B cell (primary cell): ENCODE results near the gene MEG3. TPM values are rescaled to one million over a fixed set of nuclear protein-coding genes. Genes with fewer than 3 reads are reported as not detected.

Source experiments
- ATAC-seq: fragments of 200-7000 bp; cut with Tn5 transposase; one replicate; pipeline ENCODE4 v1.10.0; 2021; ENCODE audit warnings: low read depth, mild to moderate bottlenecking, moderate number of reproducible peaks, moderate library complexity
- CTCF ChIA-PET: fragments of 350-600 bp; sonication (Branson Sonifier 250); formaldehyde crosslinking; loops from one replicate; lab custom pipeline; 2021; ENCODE audit warnings: antibody characterized with exemption, inconsistent platforms; lab: Charles Lee
- POLR2A ChIA-PET: fragments of 350-600 bp; sonication (Branson Sonifier 250); formaldehyde crosslinking; loops from one replicate; lab custom pipeline; 2021; ENCODE audit warnings: antibody characterized with exemption; lab: Charles Lee
- DNase-seq: peaks from one replicate; pipeline ENCODE4 v3.0.0; 2013
- H2AFZ ChIP-seq: 2 replicates; pipeline ENCODE4 v1.6.1; 2012; ENCODE audit warnings: mild to moderate bottlenecking, low read depth, low read length; ENCODE audit not compliant: insufficient read depth, poor library complexity, severe bottlenecking
- H3K27ac ChIP-seq, 2 donors: 1 replicate in 1 of 2; 2 replicates in 1 of 2; pipeline ENCODE4 v1.5.1; 2012 to 2013; ENCODE audit warnings: low read length in 2 of 2, mild to moderate bottlenecking in 2 of 2, moderate library complexity in 1 of 2
- H3K27me3 ChIP-seq, 4 experiments: fragments of 200-600 bp in 1 of 4; sonication (generic) in 1 of 4; replicated peaks in 1 of 4; 1 replicate in 2 of 4; 2 replicates in 2 of 4; pipeline versions ENCODE4 v1.6.1 to v1.7.0; 2013 to 2016; ENCODE audit warnings: low read length in 3 of 4, mild to moderate bottlenecking in 2 of 4, mixed read lengths in 1 of 4, moderate library complexity in 1 of 4; ENCODE audit not compliant: insufficient read depth in 4 of 4, control insufficient read depth in 3 of 4; ENCODE audit errors: control extremely low read depth in 1 of 4
- H3K36me3 ChIP-seq, 2 experiments: replicated peaks in 1 of 2; 1 replicate in 1 of 2; 2 replicates in 1 of 2; pipeline versions ENCODE4 v1.6.1 to v1.7.1; 2013; ENCODE audit warnings: low read length in 1 of 2; ENCODE audit not compliant: insufficient read depth in 2 of 2, control insufficient read depth in 1 of 2; ENCODE audit errors: control extremely low read depth in 1 of 2, extremely low read depth in 1 of 2
- H3K4me1 ChIP-seq, 2 donors: fragments of 200-600 bp in 1 of 2; sonication (generic) in 1 of 2; 1 replicate in 1 of 2; 2 replicates in 1 of 2; pipeline versions ENCODE4 v1.5.1 to v1.6.1; 2013 to 2017; ENCODE audit warnings: low read length in 2 of 2; ENCODE audit not compliant: control insufficient read depth in 2 of 2, insufficient read depth in 2 of 2
- H3K4me2 ChIP-seq: replicated peaks from 2 replicates; pipeline ENCODE3; 2012; ENCODE audit warnings: mild to moderate bottlenecking, low read depth, low read length; ENCODE audit not compliant: poor library complexity, severe bottlenecking
- H3K4me3 ChIP-seq, 5 experiments: fragments of 200-600 bp in 1 of 5; sonication (generic) in 1 of 5; 1 replicate in 3 of 5; 2 replicates in 2 of 5; pipeline versions ENCODE4 v1.5.1 to v1.7.0; 2011 to 2016; ENCODE audit warnings: low read length in 4 of 5, mild to moderate bottlenecking in 4 of 5, low read depth in 2 of 5, control low read depth in 1 of 5, moderate library complexity in 1 of 5; ENCODE audit not compliant: insufficient read depth in 1 of 5; ENCODE audit errors: control extremely low read depth in 1 of 5, extremely low read depth in 1 of 5
- H3K79me2 ChIP-seq: fragments of 200-600 bp; sonication (generic); one replicate; pipeline ENCODE4 v1.6.0; 2016; ENCODE audit warnings: low read length; ENCODE audit not compliant: control insufficient read depth, insufficient read depth
- H3K9ac ChIP-seq: fragments of 200-600 bp; sonication (generic); 2 replicates; pipeline ENCODE4 v1.6.1; 2017; ENCODE audit warnings: mild to moderate bottlenecking, low read length, moderate library complexity
- H3K9me3 ChIP-seq, 3 donors: one replicate each; pipeline versions ENCODE4 v1.6.1 to v1.7.1; 2013; ENCODE audit warnings: low read length in 2 of 3; ENCODE audit not compliant: control insufficient read depth in 2 of 3, insufficient read depth in 1 of 3; ENCODE audit errors: control extremely low read depth in 1 of 3
- H4K20me1 ChIP-seq: 2 replicates; pipeline ENCODE4 v1.6.0; 2012; ENCODE audit warnings: mild to moderate bottlenecking, low read length; ENCODE audit not compliant: insufficient read depth, control insufficient read depth, poor library complexity, severe bottlenecking
- H3K27ac Mint-ChIP-seq: one replicate; pipeline ENCODE4 v1.8.0; 2021; ENCODE audit warnings: mixed read lengths
- H3K27me3 Mint-ChIP-seq: one replicate; pipeline ENCODE4 v1.8.0; 2021; ENCODE audit warnings: mixed read lengths
- H3K4me1 Mint-ChIP-seq: one replicate; pipeline ENCODE4 v1.8.0; 2021; ENCODE audit warnings: mixed read lengths
- H3K4me3 Mint-ChIP-seq: one replicate; pipeline ENCODE4 v1.8.0; 2021; ENCODE audit warnings: mixed read lengths
- H3K9me3 Mint-ChIP-seq: one replicate; pipeline ENCODE4 v1.8.0; 2022; ENCODE audit warnings: mixed read lengths; ENCODE audit not compliant: insufficient read depth
- EZH2 ChIP-seq: IDR thresholded peaks from 2 replicates; pipeline ENCODE4 v1.6.1; 2012; ENCODE audit warnings: borderline replicate concordance, low read depth, mild to moderate bottlenecking, moderate library complexity, low read length; ENCODE audit not compliant: insufficient read depth, poor library complexity, severe bottlenecking
- WGBS: methylation state at CpG from one replicate; pipeline ENCODE4 v1.1.5; 2013; ENCODE audit warnings: missing lambda C conversion rate; ENCODE audit not compliant: insufficient coverage; 5-methylcytosine and 5-hydroxymethylcytosine counted together
- intact Hi-C: fragments of 100-400 bp; cut with micrococcal nuclease; formaldehyde crosslinking; loops from one replicate; pipeline ENCODE4 v1.10.0; 2022
- polyA plus RNA-seq: library from polyadenylated mRNA; depleted of rRNA; stranded (reverse); fragments of >200 nt; gene quantifications from 2 replicates; pipeline ENCODE4 v1.2.3, GENCODE V29; 2012
- total RNA-seq, 2 donors: library from RNA; stranded (reverse); fragments of 120-200 nt in 1 of 2; gene quantifications; 1 replicate in 1 of 2; 2 replicates in 1 of 2; pipeline versions ENCODE4 v1.2.3 to v1.2.4, GENCODE V29; 2013 to 2022
- TF ChIP-seq, protein P1 (sequence below): fragments of 200-600 bp; IDR thresholded peaks from one replicate; pipeline ENCODE4 v1.8.0; 2022; ENCODE audit warnings: antibody characterized with exemption, mild to moderate bottlenecking

Gene MEG3
- total and polyA plus RNA-seq, 2 donors (not counting 1 experiment from before 2014, with no cell fraction given) = 0.13 TPM; not detected in 1

DNA sequence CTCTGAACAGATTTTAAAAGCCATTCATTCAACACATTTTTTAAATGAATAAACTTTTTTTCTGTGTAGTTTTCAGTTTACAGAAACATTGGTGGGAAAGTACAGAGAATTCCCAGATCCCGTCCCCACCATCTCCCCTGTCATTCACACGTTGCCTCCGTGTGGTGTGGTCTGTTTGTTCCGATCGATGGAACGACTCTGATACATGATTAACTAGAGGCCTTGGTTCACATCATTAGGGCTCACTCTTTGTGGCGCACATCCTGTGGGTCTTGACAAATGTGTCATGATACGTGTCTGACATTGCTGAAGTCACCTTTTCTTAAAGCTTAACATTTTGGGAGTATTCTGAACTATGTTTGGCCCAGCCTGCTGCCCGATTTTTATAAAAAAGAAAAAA, 18.5 kb downstream of the MEG3 start:
- H3K4me1 ChIP-seq = peaks cover 0 to 5% of the 10 kb centered on the region in 2 donors
- no peaks in the 10 kb centered on the region for H3K36me3 ChIP-seq
- H3K4me3 Mint-ChIP-seq = no peak overlapping the region
- H3K79me2 ChIP-seq = no peaks in the 10 kb centered on the region
- peaks cover 7% of the 10 kb centered on the region for H3K27me3 Mint-ChIP-seq
- ChIA-PET POLR2A (no interaction called here), CTCF (no interaction called here)
- no peak for TF ChIP-seq EZH2
- TF ChIP-seq, protein P1, sequence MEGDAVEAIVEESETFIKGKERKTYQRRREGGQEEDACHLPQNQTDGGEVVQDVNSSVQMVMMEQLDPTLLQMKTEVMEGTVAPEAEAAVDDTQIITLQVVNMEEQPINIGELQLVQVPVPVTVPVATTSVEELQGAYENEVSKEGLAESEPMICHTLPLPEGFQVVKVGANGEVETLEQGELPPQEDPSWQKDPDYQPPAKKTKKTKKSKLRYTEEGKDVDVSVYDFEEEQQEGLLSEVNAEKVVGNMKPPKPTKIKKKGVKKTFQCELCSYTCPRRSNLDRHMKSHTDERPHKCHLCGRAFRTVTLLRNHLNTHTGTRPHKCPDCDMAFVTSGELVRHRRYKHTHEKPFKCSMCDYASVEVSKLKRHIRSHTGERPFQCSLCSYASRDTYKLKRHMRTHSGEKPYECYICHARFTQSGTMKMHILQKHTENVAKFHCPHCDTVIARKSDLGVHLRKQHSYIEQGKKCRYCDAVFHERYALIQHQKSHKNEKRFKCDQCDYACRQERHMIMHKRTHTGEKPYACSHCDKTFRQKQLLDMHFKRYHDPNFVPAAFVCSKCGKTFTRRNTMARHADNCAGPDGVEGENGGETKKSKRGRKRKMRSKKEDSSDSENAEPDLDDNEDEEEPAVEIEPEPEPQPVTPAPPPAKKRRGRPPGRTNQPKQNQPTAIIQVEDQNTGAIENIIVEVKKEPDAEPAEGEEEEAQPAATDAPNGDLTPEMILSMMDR = no peak
- H3K4me2 ChIP-seq = no peak overlapping the region
- H3K4me3 ChIP-seq = no peak overlapping the region
- DNase-seq (no peak), ATAC-seq (no peak)
- H3K4me1 Mint-ChIP-seq = no peaks in the 10 kb centered on the region
- no peak overlapping the region for H2AFZ ChIP-seq
- no peak overlapping the region for H3K9ac ChIP-seq
- peaks cover 0 to 2% (median 0%) of the 10 kb centered on the region in 3 donors for H3K9me3 ChIP-seq
- no peaks in the 10 kb centered on the region for H3K9me3 Mint-ChIP-seq
- intact Hi-C loops = no loop called here
- no peak overlapping the region for H3K27ac Mint-ChIP-seq
- WGBS = 90% methylated on average over 9 of the region's 9 CpGs
- H3K27me3 ChIP-seq = no peaks in the 10 kb centered on the region
- H3K27ac ChIP-seq = no peak overlapping the region
- H4K20me1 ChIP-seq = no peaks in the 10 kb centered on the region

DNA sequence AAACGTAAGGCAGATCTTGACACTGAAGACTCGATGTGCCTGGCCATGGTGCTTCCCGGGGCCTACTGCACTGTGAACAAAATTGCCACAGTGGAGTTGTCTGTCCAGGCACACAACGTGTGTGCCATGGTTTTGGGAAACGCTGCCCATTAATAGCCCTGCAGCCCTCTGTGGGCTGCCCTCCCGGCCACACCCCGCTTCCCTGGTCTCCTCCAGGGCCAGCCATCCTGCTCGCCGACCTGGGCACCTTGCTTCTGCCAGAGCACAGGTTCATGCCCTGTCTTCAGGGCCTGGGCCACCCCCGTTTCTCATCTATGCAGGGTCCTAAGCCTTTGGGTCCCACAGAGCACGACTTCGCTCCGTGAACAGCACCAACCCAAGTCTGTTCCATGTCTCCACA, 18.9 kb downstream of the MEG3 start:
- Histone ChIP-seq H3K9ac (no peak overlapping the region), H2AFZ (no peak overlapping the region), H3K36me3 (no peaks in the 10 kb centered on the region), H3K27me3 (no peaks in the 10 kb centered on the region), H3K4me3 (no peak overlapping the region), H3K9me3 (peaks cover 0 to 2% (median 0%) of the 10 kb centered on the region in 3 donors), H3K27ac (no peak overlapping the region), H3K79me2 (no peaks in the 10 kb centered on the region), H4K20me1 (no peaks in the 10 kb centered on the region), H3K4me1 (peaks cover 0 to 8% of the 10 kb centered on the region in 2 donors), H3K4me2 (no peak overlapping the region)
- Mint-ChIP-seq H3K4me3 (no peak overlapping the region), H3K9me3 (no peaks in the 10 kb centered on the region), H3K27me3 (peaks cover 7% of the 10 kb centered on the region), H3K4me1 (no peaks in the 10 kb centered on the region), H3K27ac (no peak overlapping the region)
- DNase-seq (no peak), ATAC-seq (no peak)
- TF ChIP-seq, protein P1 = no peak
- no peak for TF ChIP-seq EZH2
- CTCF ChIA-PET = no interaction called here
- intact Hi-C loops = no loop called here
- POLR2A ChIA-PET = no interaction called here
- 96% methylated on average over 12 of the region's 13 CpGs for WGBS
